ENCODE measurements around the gene SIRPD.
"Not testable (repeated sequence)": the region's sequence is repeated elsewhere in the genome, so short reads cannot be mapped to it uniquely, and the experiment has no call there.

The SIRPD gene

GRCh38 chr20:1557605-1558004 is at the start of gene SIRPD:
SIRPD (minus strand) TSS chr20:1557705; CDS start chr20:1557653, 52 bp downstream.
- Histone ChIP-seq H3K9ac (ENCODE audit: low read length) (no peak within 1 kb of the TSS), H3K36me3 (ENCODE audit: control insufficient read depth, insufficient read depth, low read length) (no peaks in the 10 kb centered on the region), H3K4me1 (ENCODE audit: control insufficient read depth, insufficient read depth, low read length) (no peaks in the 10 kb centered on the region), H3K4me3 (ENCODE audit: low read length) (no peak within 1 kb of the TSS), H3K9me3 (ENCODE audit: control insufficient read depth, low read length) (no peaks in the 10 kb centered on the region), H3K27me3 (ENCODE audit: control insufficient read depth, insufficient read depth, low read length) (no peaks in the 10 kb centered on the region)

DNA sequence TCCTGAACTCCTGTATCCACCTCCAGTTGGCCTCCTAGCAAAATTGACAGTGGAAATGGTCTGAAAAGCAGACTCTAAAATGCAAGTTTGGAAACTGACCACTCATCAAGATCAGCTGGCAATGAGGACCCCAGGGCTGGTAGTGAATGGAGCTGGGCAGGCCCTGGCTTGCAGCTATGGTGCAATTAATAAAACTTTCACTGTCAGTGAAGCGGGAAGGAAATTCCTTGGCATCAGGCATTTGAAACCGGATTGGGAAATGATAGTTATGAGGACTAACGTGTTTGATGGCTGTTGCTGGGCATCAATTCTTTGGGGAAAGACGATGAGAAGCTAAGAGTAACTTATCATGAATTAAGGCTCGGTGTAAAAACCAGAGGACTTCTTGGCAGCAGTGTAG is 43.2 kb upstream of the SIRPD start:
- Histone ChIP-seq H3K4me1 (ENCODE audit: control insufficient read depth, insufficient read depth, low read length) (no peaks in the 10 kb centered on the region), H3K9ac (ENCODE audit: low read length) (no peak overlapping the region), H3K36me3 (ENCODE audit: control insufficient read depth, insufficient read depth, low read length) (no peaks in the 10 kb centered on the region), H3K9me3 (ENCODE audit: control insufficient read depth, low read length) (no peaks in the 10 kb centered on the region), H3K27me3 (ENCODE audit: control insufficient read depth, insufficient read depth, low read length) (no peaks in the 10 kb centered on the region), H3K4me3 (ENCODE audit: low read length) (no peak overlapping the region)

- Histone ChIP-seq H3K4me1 (ENCODE audit: control insufficient read depth, insufficient read depth, low read length) (no peaks in the 10 kb centered on the region), H3K36me3 (ENCODE audit: control insufficient read depth, insufficient read depth, low read length) (no peaks in the 10 kb centered on the region), H3K27me3 (ENCODE audit: control insufficient read depth, insufficient read depth, low read length) (no peaks in the 10 kb centered on the region), H3K4me3 (ENCODE audit: low read length) (no peak overlapping the region), H3K9ac (ENCODE audit: low read length) (no peak overlapping the region), H3K9me3 (ENCODE audit: control insufficient read depth, low read length) (no peaks in the 10 kb centered on the region)
Observed at GRCh38 chr20:1595333-1595732, 37.8 kb upstream of the SIRPD start.

DNA sequence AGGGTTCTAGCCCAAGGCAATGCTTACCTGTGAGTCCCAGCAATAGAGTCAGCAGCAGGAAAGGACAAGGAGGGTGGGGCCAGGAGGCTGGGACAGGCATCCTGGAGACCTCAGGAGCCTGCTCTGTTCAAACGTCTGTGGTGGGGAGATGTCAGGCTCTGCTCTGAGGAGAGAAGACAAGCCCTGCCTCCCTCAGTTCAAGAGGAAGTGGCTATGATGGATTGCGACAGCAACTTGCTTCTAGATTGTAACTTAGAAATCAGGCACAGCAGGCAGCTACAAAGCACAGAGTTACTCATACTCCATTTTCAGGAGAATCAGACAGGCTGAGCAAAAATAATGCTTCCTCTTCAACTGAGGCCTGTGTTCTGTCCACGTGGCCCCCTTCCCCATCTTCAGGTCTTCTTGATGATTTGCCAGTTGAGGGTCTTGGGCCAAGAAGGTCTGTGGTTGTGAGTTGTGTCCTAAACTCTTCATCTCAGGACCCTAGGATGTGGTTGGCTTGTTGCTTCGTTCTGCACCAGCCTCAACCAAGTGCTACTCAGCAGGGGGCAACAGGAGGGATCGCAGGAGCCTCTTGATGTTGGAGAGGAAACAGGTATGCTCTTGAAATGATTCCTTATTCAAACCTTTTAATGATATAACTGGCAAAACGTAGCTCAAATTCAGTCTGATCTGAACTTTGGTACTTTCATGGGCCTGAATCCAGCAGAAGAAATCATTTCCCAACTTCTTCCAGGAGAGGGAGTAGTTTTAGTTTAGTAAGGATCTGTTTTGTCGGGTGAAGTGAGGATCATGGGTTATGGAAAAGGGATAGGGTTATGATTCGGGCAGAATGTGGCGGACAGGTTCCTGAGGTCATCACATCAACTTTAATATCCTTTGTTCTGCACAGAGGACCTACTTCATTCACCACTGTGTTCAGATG is 31.3 kb upstream of the SIRPD start:
- Histone ChIP-seq H3K36me3 (ENCODE audit: control insufficient read depth, insufficient read depth, low read length) (no peaks in the 10 kb centered on the region), H3K4me3 (ENCODE audit: low read length) (no peak overlapping the region), H3K9me3 (ENCODE audit: control insufficient read depth, low read length) (no peaks in the 10 kb centered on the region), H3K27me3 (ENCODE audit: control insufficient read depth, insufficient read depth, low read length) (no peaks in the 10 kb centered on the region), H3K4me1 (ENCODE audit: control insufficient read depth, insufficient read depth, low read length) (no peaks in the 10 kb centered on the region), H3K9ac (ENCODE audit: low read length) (no peak overlapping the region)

GRCh38 chr20:1587781-1588532 is 30.5 kb upstream of the SIRPD start:
- H3K9me3 ChIP-seq (ENCODE audit: control insufficient read depth, low read length) = no peaks in the 10 kb centered on the region
- H3K9ac ChIP-seq (ENCODE audit: low read length) = no peak overlapping the region
- H3K4me3 ChIP-seq (ENCODE audit: low read length) = no peak overlapping the region
- H3K4me1 ChIP-seq (ENCODE audit: control insufficient read depth, insufficient read depth, low read length) = no peaks in the 10 kb centered on the region
- no peaks in the 10 kb centered on the region for H3K27me3 ChIP-seq (ENCODE audit: control insufficient read depth, insufficient read depth, low read length)
- H3K36me3 ChIP-seq (ENCODE audit: control insufficient read depth, insufficient read depth, low read length) = no peaks in the 10 kb centered on the region

GRCh38 chr20:1579488-1579887 is 22.0 kb upstream of the SIRPD start:
- Histone ChIP-seq H3K9me3 (ENCODE audit: control insufficient read depth, low read length) (no peaks in the 10 kb centered on the region), H3K27me3 (ENCODE audit: control insufficient read depth, insufficient read depth, low read length) (no peaks in the 10 kb centered on the region), H3K4me3 (ENCODE audit: low read length) (no peak overlapping the region), H3K9ac (ENCODE audit: low read length) (no peak overlapping the region), H3K36me3 (ENCODE audit: control insufficient read depth, insufficient read depth, low read length) (no peaks in the 10 kb centered on the region), H3K4me1 (ENCODE audit: control insufficient read depth, insufficient read depth, low read length) (no peaks in the 10 kb centered on the region)

GRCh38 chr20:1577906-1578305 is 20.4 kb upstream of the SIRPD start:
- H3K9me3 ChIP-seq (ENCODE audit: control insufficient read depth, low read length) = no peaks in the 10 kb centered on the region
- H3K27me3 ChIP-seq (ENCODE audit: control insufficient read depth, insufficient read depth, low read length) = no peaks in the 10 kb centered on the region
- no peaks in the 10 kb centered on the region for H3K4me1 ChIP-seq (ENCODE audit: control insufficient read depth, insufficient read depth, low read length)
- H3K9ac ChIP-seq (ENCODE audit: low read length) = no peak overlapping the region
- H3K4me3 ChIP-seq (ENCODE audit: low read length) = no peak overlapping the region
- no peaks in the 10 kb centered on the region for H3K36me3 ChIP-seq (ENCODE audit: control insufficient read depth, insufficient read depth, low read length)

GRCh38 chr20:1577313-1577712 is 19.8 kb upstream of the SIRPD start:
- not testable (repeated sequence) for H3K9ac ChIP-seq (ENCODE audit: low read length); H3K4me1 ChIP-seq (ENCODE audit: control insufficient read depth, insufficient read depth, low read length); H3K4me3 ChIP-seq (ENCODE audit: low read length); H3K9me3 ChIP-seq (ENCODE audit: control insufficient read depth, low read length); H3K27me3 ChIP-seq (ENCODE audit: control insufficient read depth, insufficient read depth, low read length); H3K36me3 ChIP-seq (ENCODE audit: control insufficient read depth, insufficient read depth, low read length)

GRCh38 chr20:1576641-1577040 is 19.1 kb upstream of the SIRPD start:
- H3K4me1 ChIP-seq (ENCODE audit: control insufficient read depth, insufficient read depth, low read length) = no peaks in the 10 kb centered on the region
- no peak overlapping the region for H3K4me3 ChIP-seq (ENCODE audit: low read length)
- H3K27me3 ChIP-seq (ENCODE audit: control insufficient read depth, insufficient read depth, low read length) = no peaks in the 10 kb centered on the region
- H3K9me3 ChIP-seq (ENCODE audit: control insufficient read depth, low read length) = no peaks in the 10 kb centered on the region
- H3K9ac ChIP-seq (ENCODE audit: low read length) = no peak overlapping the region
- H3K36me3 ChIP-seq (ENCODE audit: control insufficient read depth, insufficient read depth, low read length) = no peaks in the 10 kb centered on the region

DNA sequence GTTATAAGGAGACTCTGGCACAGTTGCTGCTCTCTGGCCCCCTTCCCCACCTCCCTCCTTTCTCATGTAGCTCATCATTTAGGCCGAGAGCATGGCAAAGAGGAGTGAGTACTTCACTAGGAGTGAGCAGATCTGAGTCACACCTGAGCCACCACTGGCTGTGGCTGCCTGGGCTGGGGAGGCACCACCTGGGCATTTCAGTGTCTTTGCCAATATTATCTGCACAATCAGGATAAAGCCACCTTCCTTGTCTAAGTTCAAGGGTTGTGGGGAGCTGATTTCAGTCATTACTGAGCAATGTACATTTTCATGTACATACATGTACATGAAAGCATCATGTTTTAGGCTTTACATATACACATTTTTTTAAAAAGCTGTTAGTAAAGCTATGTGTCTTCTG is 18.5 kb upstream of the SIRPD start:
- not testable (repeated sequence) for H3K9ac ChIP-seq (ENCODE audit: low read length); H3K4me1 ChIP-seq (ENCODE audit: control insufficient read depth, insufficient read depth, low read length); H3K36me3 ChIP-seq (ENCODE audit: control insufficient read depth, insufficient read depth, low read length); H3K27me3 ChIP-seq (ENCODE audit: control insufficient read depth, insufficient read depth, low read length); H3K4me3 ChIP-seq (ENCODE audit: low read length); H3K9me3 ChIP-seq (ENCODE audit: control insufficient read depth, low read length)

DNA sequence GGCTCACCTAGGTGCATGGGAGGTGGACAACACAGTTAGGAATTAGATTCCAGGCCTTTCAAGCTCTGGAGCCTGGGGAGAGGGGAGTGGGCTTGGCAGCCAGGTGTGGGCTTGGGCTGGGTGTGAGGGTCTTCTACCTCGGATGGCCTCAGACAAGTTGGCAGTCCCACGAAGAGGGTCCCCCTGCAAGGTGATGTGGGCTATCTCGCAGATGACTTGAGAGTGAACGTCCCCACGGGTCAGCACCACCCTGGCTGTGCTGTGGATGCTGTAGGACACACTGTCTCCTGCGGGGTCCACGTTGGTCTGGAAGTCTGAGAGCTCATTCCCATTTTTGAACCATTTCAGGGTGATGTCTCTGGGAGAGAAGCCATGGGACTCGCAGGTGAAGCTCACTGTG is 14.1 kb upstream of the SIRPD start:
- not testable (repeated sequence) for H3K4me1 ChIP-seq (ENCODE audit: control insufficient read depth, insufficient read depth, low read length); H3K9ac ChIP-seq (ENCODE audit: low read length); H3K27me3 ChIP-seq (ENCODE audit: control insufficient read depth, insufficient read depth, low read length); H3K4me3 ChIP-seq (ENCODE audit: low read length); H3K36me3 ChIP-seq (ENCODE audit: control insufficient read depth, insufficient read depth, low read length); H3K9me3 ChIP-seq (ENCODE audit: control insufficient read depth, low read length)

- Histone ChIP-seq H3K36me3 (ENCODE audit: control insufficient read depth, insufficient read depth, low read length) (no peaks in the 10 kb centered on the region), H3K27me3 (ENCODE audit: control insufficient read depth, insufficient read depth, low read length) (no peaks in the 10 kb centered on the region), H3K9me3 (ENCODE audit: control insufficient read depth, low read length) (no peaks in the 10 kb centered on the region), H3K4me1 (ENCODE audit: control insufficient read depth, insufficient read depth, low read length) (no peaks in the 10 kb centered on the region), H3K9ac (ENCODE audit: low read length) (no peak overlapping the region), H3K4me3 (ENCODE audit: low read length) (no peak overlapping the region)
Observed at GRCh38 chr20:1569415-1569881, 11.9 kb upstream of the SIRPD start.

All from mucosa of stomach (tissue), 1 donor.